GM13977 (cell line): Measurements from ENCODE around the gene CYTH1.

ENCODE experiments used
- DNase-seq: peaks from one replicate; pipeline ENCODE4 v3.0.0; 2012; ENCODE audit warnings: low spot score
- CTCF ChIP-seq: IDR thresholded peaks from 2 replicates; pipeline ENCODE4 v1.5.1; 2012; ENCODE audit warnings: mild to moderate bottlenecking, control low read depth; ENCODE audit not compliant: insufficient read depth; ENCODE audit errors: extremely low read depth, missing control alignments
- in situ Hi-C: fragments of 300-500 bp; cut with MboI; formaldehyde crosslinking; loops from one replicate; pipeline ENCODE4 v1.12.0; 2022; ENCODE audit warnings: low sequenced_read_pairs, low pct_unique_long_range_greater_than_20kb, mixed read lengths, inconsistent platforms; ENCODE audit not compliant: unreplicated experiment

Gene CYTH1

GRCh38 chr17:78641243-78641642 is 140.8 kb downstream of the CYTH1 start:
- no peak for TF ChIP-seq CTCF

GRCh38 chr17:78640700-78641099 is 141.4 kb downstream of the CYTH1 start:
- no peak for TF ChIP-seq CTCF
- in situ Hi-C loops: no loop called here
- DNase-seq: no peak

More at GRCh38 chr17:78641243-78641642, 140.8 kb downstream of the CYTH1 start:
- DNase-seq: no peak
- in situ Hi-C loops: no loop called here

GRCh38 chr17:78637643-78638420 is 144.2 kb downstream of the CYTH1 start:
- in situ Hi-C loops: no loop called here
- DNase-seq: no peak
- no peak for TF ChIP-seq CTCF

- in situ Hi-C loops: no loop called here
- DNase-seq: no peak
- TF ChIP-seq CTCF: no peak
These were observed 144.9 kb downstream of the CYTH1 start for GRCh38 chr17:78637146-78637545.

GRCh38 chr17:78634154-78634553 is 147.9 kb downstream of the CYTH1 start:
- in situ Hi-C loops: no loop called here
- no peak for TF ChIP-seq CTCF
- no peak for DNase-seq

- no peak for TF ChIP-seq CTCF
- DNase-seq: no peak
- in situ Hi-C loops: no loop called here
These were observed 152.6 kb downstream of the CYTH1 start for GRCh38 chr17:78629436-78629995.
